Stimulated activated CD8-positive, alpha-beta memory T cell treated with anti-CD3 and anti-CD28 coated beads, Interleukin-15, amount 100 ng/mL, for 1 hour (primary cell): ENCODE results near the gene ADAMTS2.

ENCODE experiments used
- DNase-seq: peaks from one replicate; pipeline ENCODE4 v3.0.0-alpha.2; 2020; ENCODE audit warnings: low read depth

Gene ADAMTS2

GRCh38 chr5:179266291-179267070 lies 78.8 kb downstream of the ADAMTS2 start:
- DNase-seq = no peak

GRCh38 chr5:179265514-179266290 lies 79.6 kb downstream of the ADAMTS2 start:
- no peak for DNase-seq

GRCh38 chr5:179264783-179265513 lies 80.3 kb downstream of the ADAMTS2 start:
- no peak for DNase-seq

GRCh38 chr5:179264053-179264782 lies 81.0 kb downstream of the ADAMTS2 start:
- DNase-seq = no peak

GRCh38 chr5:179263391-179264052 lies 81.7 kb downstream of the ADAMTS2 start:
- DNase-seq = no peak

- DNase-seq = no peak
Measured at GRCh38 chr5:179262126-179262920, 82.9 kb downstream of the ADAMTS2 start.

- no peak for DNase-seq
Measured at GRCh38 chr5:179261301-179262125, 83.7 kb downstream of the ADAMTS2 start.

- DNase-seq = no peak
Measured at GRCh38 chr5:179260324-179261070, 84.8 kb downstream of the ADAMTS2 start.

- DNase-seq = no peak
Measured at GRCh38 chr5:179259731-179260323, 85.4 kb downstream of the ADAMTS2 start.

GRCh38 chr5:179258922-179259730 lies 86.1 kb downstream of the ADAMTS2 start:
- DNase-seq = no peak

- no peak for DNase-seq
Measured at GRCh38 chr5:179258001-179258921, 87.0 kb downstream of the ADAMTS2 start.

GRCh38 chr5:179257176-179257682 lies 88.0 kb downstream of the ADAMTS2 start:
- DNase-seq = no peak

- no peak for DNase-seq
Measured at GRCh38 chr5:179256328-179257175, 88.7 kb downstream of the ADAMTS2 start.

GRCh38 chr5:179255527-179256327 lies 89.5 kb downstream of the ADAMTS2 start:
- DNase-seq = no peak
